Measurements from ENCODE around the gene MT1HL1. TPM values are rescaled to one million over a fixed set of nuclear protein-coding genes. Genes with fewer than 3 reads are reported as not detected.

MT1HL1 gene
- total and polyA plus RNA-seq, 2 of the 8 experiments (the other 6 are each of a cell fraction or from before 2014, with no cell fraction given): not detected

DNA sequence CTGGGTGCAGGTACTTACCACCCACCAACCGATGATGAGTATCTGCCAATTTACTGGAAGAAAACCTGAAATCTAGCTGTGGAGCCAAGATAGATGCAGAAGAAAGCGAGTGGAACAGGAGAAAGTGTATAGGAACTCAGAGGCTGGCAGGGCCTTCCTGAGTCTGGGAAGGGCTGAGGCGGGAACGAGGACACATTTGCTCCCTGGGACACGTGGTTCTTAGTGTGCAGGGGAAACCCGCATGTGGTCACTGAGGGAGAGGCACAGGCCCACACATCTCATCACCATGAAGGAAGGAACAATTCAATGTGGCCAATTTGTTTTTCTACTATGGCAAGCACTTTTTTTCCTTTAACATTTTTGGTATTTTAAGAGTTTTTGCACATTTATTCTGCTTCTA, 45.9 kb upstream of the MT1HL1 start:
- H3K23me2 ChIP-seq (ENCODE audit: low read depth, low read length): no peaks in the 10 kb centered on the region; the same call in 1 of the 2 replicates
- peaks cover 3 to 66% of the 10 kb centered on the region in 2 experiments; a peak in 3 of 4 replicates for H3K79me2 ChIP-seq (ENCODE audit: control insufficient read depth in 1 of 2, insufficient read depth in 2 of 2, low read length in 2 of 2)
- ChIA-PET CTCF (ENCODE audit: partially characterized antibody) (no interaction called here), POLR2A (ENCODE audit: partially characterized antibody) (no interaction called here)
- H3K23ac ChIP-seq (ENCODE audit: insufficient read length): no peak overlapping the region
- H3K27ac ChIP-seq (ENCODE audit: low read depth, low read length): no peak overlapping the region
- H2BK20ac ChIP-seq (ENCODE audit: low read length): no peak overlapping the region
- peak overlapping the region; percentile 42; the same call in 1 of the 2 replicates for H2AK5ac ChIP-seq (ENCODE audit: low read depth, low read length)
- no peak overlapping the region for H4K91ac ChIP-seq (replicated peaks; ENCODE audit: insufficient read length, low read length)
- no peak overlapping the region for H2BK120ac ChIP-seq (replicated peaks; ENCODE audit: low read depth, low read length)
- DNase-seq (ENCODE audit: low read depth in 1 of 2, low spot score in 2 of 2) (no peak), FAIRE-seq (no peak)
- 90% methylated on average over 6 of the region's 6 CpGs; no CpG with 5 or more reads in 1 of the 2 experiments for WGBS, 2 experiments (ENCODE audit: extremely low coverage in 1 of 2, insufficient coverage in 1 of 2, insufficient read length in 1 of 2, insufficient replicate concordance in 2 of 2, low coverage in 1 of 2, low lambda C conversion rate in 2 of 2, missing lambda C conversion rate in 1 of 2)
- H3K4me2 ChIP-seq (ENCODE audit: insufficient read depth in 1 of 2, low read depth in 2 of 2, low read length in 2 of 2): no peak overlapping the region; a peak in 1 of 4 replicates
- H2BK12ac ChIP-seq (ENCODE audit: low read depth, low read length): peak overlapping the region; percentile 32; the same call in 1 of the 2 replicates
- no peaks in the 10 kb centered on the region for H3K27me3 ChIP-seq (replicated peaks in 1 of 4; ENCODE audit: control insufficient read depth in 3 of 4, extremely low read depth in 1 of 4, insufficient read depth in 3 of 4, low read length in 3 of 4)
- no peak overlapping the region for H3K56ac ChIP-seq (replicated peaks; ENCODE audit: insufficient read length, low read depth, low read length)
- H4K20me1 ChIP-seq (replicated peaks in 1 of 2; ENCODE audit: control insufficient read depth in 1 of 2, insufficient read depth in 2 of 2, low read length in 2 of 2): no peaks in the 10 kb centered on the region
- H3K9ac ChIP-seq (replicated peaks in 1 of 4; ENCODE audit: extremely low read depth in 1 of 4, low read depth in 3 of 4, low read length in 3 of 4): no peak overlapping the region
- no peak overlapping the region for H4K8ac ChIP-seq (ENCODE audit: extremely low read depth, insufficient read depth, low read length)
- H3K18ac ChIP-seq (ENCODE audit: extremely low read depth, low read length): no peak overlapping the region; the same call in none of the 2 replicates
- H3K14ac ChIP-seq (ENCODE audit: insufficient read length): no peak overlapping the region
- no peak overlapping the region for H3K4me3 ChIP-seq (ENCODE audit: extremely low read depth in 1 of 4, insufficient read depth in 2 of 4, low read depth in 3 of 4, low read length in 4 of 4)
- TF ChIP-seq KDM5A (IDR thresholded peaks at IDR 0.05; ENCODE audit: low read length): no peak
- TF ChIP-seq, protein P1, sequence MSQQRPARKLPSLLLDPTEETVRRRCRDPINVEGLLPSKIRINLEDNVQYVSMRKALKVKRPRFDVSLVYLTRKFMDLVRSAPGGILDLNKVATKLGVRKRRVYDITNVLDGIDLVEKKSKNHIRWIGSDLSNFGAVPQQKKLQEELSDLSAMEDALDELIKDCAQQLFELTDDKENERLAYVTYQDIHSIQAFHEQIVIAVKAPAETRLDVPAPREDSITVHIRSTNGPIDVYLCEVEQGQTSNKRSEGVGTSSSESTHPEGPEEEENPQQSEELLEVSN (IDR thresholded peaks at IDR 0.05): peak; percentile 56
- peaks cover 8% of the 10 kb centered on the region for H3K79me1 ChIP-seq (ENCODE audit: low read depth, low read length)
- H2AFZ ChIP-seq (ENCODE audit: low read length): no peak overlapping the region
- H3K4ac ChIP-seq (replicated peaks; ENCODE audit: insufficient read length, low read depth, low read length): no peak overlapping the region
- no peaks in the 10 kb centered on the region for H3K36me3 ChIP-seq (ENCODE audit: control insufficient read depth in 2 of 4, insufficient read depth in 4 of 4, low read length in 3 of 4)
- peaks cover under 1 to 22% (median 14%) of the 10 kb centered on the region in 4 experiments; a peak in 6 of 7 replicates for H3K4me1 ChIP-seq (replicated peaks in 1 of 4; ENCODE audit: control insufficient read depth in 3 of 4, insufficient read depth in 4 of 4, low read length in 3 of 4)
- no peak overlapping the region; the same call in 1 of the 2 replicates for H2BK5ac ChIP-seq (ENCODE audit: low read depth, low read length)
- H3K9me3 ChIP-seq (ENCODE audit: insufficient read depth in 2 of 2, low read depth in 1 of 2, low read length in 1 of 2): no peaks in the 10 kb centered on the region
- no peak overlapping the region for H4K5ac ChIP-seq (ENCODE audit: insufficient read length, low read depth, low read length)
- H2BK15ac ChIP-seq (ENCODE audit: low read length): no peak overlapping the region
